Left cardiac atrium (tissue), 4 donors: ENCODE results near the gene APOL5. TPM values are rescaled to one million over a fixed set of nuclear protein-coding genes. Genes with fewer than 3 reads are reported as not detected.
"Not testable (repeated sequence)": the region's sequence is repeated elsewhere in the genome, so short reads cannot be mapped to it uniquely, and the experiment has no call there.

Source experiments
- ATAC-seq, 2 donors: fragments of 200-7000 bp; cut with Tn5 transposase; one replicate each; pipeline ENCODE4 v1.9.1; 2020; ENCODE audit warnings: mild to moderate bottlenecking in 2 of 2, moderate library complexity in 2 of 2
- DNase-seq: peaks from one replicate; pipeline ENCODE4 v3.0.0-alpha.2; 2020
- intact Hi-C, 2 donors: fragments of 100-400 bp; cut with DNase I; formaldehyde crosslinking; loops; one replicate each; pipeline versions ENCODE4 v1.14.1 to v1.15.1; 2022 to 2023
- total RNA-seq, 2 donors: library from RNA; stranded (reverse); fragmentation: NEBNext Ultra II Directional; extraction: Animal tissue kit (Norgen Biotek cat#: 25700); gene quantifications; one replicate each; pipeline ENCODE4 v1.2.1, GENCODE V29; 2021
- donor health status: DM: no; HTN: yes; CAD: no.
- donor health status: DM: no; HTN: yes; CAD: no; lungs with severe emphysema.
- donor health status: DM: yes; HTN: yes; CAD: no.
- donor health status: Dilated cardiomyopathy.

The APOL5 gene
- total RNA-seq, 2 donors from 2014 or later: not detected

DNA sequence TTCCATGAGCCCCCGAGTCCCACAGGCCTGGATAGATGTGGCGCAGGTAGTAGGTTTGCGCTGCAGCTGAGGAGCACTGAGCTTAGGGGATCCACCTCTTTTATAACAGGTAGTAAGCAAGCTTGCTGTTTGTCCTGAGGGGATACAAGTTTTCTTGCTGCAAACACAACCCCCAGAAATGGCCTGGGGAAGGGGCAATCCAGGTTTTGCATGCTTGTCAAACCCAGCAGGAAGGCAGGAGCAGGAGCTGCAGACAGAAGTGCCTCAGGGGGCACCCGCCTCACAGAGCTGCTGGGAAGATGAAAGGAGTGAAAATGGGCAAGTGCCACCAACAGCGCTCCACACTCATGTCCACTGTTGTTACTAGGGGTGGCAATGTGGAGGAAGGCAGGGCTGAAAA, 18.5 kb downstream of the APOL5 start:
- DNase-seq: no peak
- no peak for ATAC-seq
- intact Hi-C loops: no loop called here

DNA sequence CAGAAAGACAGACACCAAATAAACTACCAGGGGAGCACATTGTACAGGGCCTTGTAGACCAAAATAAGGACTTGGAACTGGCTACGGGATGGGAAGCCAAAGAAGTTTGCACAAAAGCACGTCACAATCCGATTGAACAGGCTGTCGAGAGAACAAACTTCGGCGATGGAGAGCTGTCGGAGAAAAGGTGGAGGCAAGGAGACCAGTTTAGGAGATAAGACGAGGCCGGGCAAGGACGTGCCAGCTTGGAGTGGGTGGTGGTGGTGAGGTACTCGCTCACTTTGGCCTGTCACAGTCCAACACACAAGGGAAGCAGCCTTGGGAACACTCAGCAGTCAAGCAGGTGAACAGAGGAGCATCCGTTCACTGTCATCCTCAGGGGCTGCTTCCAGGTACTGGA, 19.0 kb downstream of the APOL5 start:
- ATAC-seq: no peak
- no peak for DNase-seq
- intact Hi-C loops: no loop called here

DNA sequence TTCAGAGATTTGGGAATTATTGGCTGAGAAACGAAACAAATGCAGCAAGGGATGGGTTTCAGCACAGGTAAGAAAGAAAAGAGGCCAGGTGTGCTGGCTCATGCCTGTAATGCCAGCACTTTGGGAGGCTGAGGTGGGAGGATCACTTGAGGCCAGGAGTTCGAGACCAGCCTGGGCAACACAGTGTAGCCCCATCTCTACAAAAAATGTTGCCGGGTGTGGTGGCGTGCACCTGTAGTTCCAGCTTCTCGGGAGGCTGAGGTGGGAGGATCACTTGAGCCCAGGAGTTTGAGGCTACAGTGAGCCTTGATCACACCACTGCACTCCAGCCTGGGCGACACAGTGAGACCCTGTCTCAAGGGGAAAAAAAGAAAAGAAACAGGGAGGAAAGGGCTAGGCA, 20.2 kb downstream of the APOL5 start:
- DNase-seq, intact Hi-C loops, ATAC-seq: not testable (repeated sequence)

DNA sequence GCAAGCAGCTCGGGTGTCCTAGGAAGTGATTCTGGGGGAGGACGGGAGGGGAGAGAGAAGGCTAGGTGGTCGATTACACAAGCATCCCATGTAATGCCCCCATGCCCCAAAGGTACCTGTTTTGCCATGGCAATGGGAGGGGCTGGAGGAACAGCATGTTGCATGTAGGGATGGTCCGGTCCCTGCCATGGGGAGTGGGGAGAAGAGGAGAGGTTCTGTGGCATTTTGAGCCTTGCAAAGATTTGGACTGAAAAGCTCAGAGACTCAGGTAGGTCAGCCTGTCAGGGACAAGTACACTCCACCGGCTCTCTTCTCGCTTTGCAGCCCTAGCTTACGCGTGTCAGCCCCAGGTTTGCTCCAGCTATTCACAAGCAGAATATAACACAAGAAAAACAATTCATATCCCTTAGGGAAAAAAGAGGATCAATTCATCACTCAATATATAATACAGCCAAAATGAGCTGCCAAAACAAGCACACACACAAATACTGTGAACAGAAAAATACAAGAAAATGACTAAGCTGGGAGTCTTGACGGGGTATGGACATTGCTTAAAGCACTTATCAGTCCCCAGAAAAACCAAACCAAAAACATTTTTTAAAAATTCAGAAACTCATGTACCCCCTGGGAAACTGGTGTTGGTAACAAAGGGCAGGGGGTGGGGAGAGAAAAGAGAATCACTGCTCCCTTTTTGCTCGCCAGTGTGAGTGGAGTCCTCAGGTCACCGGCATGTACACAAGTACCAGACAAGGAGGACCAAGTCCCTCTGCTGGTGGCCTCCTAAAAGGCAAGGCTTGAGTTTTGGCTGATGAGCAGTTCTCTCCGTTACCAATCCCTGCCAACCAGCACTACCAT, 21.6 kb downstream of the APOL5 start:
- intact Hi-C loops: no loop called here
- peak; percentile 7 to 38 for ATAC-seq
- no peak for DNase-seq

DNA sequence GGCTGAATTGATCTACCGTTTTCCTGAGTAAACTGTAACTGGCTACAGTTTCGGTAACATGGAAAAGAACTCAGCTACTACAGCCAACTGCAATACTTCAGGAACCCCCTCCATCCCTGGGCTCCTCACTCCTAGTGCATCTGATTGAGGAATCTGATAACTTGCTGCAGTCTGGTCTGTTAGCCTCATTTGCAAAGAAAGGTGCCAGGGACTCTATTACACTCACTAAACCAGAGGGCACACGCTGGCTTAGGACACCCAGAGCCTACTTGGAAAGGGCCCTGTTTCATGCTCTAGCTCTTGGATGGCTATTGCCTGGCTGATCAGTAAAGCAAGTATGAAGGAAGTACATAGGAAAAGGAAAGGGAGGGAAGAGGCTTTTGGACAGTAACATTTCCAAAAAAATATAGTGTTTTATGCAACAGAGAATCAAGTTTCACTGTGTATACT, 22.3 kb downstream of the APOL5 start:
- DNase-seq (no peak), ATAC-seq (peak in 1 of 2 donors; percentile 58)
- intact Hi-C loops: loop anchor here in 1 of 2 donors (5.0 to 10.0 kb wide), 2 partner anchors 113 to 385 kb away; no protein-coding TSS in a partner anchor

DNA sequence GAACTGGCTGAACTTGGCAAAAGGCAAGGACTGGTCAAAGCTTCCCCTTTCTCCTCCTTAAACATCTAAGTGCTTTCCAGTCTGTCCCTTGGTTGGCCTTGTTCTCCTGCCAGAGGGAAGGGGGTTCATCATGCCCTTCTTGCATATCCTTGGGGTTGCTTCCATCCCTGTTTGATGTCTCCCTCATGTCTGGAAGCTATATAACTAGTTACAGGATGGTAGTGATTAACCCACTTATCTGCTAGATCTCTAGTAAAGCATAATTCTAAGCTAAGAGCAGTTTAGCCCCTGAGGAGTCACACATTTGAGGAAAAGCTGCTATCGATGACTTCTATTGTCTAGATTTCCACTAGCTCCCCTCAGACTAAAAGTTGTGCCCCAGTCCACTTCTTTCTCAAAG, 22.9 kb downstream of the APOL5 start:
- no peak for ATAC-seq
- DNase-seq: no peak
- intact Hi-C loops: loop anchor here in 1 of 2 donors (5.0 to 10.0 kb wide), 2 partner anchors 113 to 384 kb away; no protein-coding TSS in a partner anchor

DNA sequence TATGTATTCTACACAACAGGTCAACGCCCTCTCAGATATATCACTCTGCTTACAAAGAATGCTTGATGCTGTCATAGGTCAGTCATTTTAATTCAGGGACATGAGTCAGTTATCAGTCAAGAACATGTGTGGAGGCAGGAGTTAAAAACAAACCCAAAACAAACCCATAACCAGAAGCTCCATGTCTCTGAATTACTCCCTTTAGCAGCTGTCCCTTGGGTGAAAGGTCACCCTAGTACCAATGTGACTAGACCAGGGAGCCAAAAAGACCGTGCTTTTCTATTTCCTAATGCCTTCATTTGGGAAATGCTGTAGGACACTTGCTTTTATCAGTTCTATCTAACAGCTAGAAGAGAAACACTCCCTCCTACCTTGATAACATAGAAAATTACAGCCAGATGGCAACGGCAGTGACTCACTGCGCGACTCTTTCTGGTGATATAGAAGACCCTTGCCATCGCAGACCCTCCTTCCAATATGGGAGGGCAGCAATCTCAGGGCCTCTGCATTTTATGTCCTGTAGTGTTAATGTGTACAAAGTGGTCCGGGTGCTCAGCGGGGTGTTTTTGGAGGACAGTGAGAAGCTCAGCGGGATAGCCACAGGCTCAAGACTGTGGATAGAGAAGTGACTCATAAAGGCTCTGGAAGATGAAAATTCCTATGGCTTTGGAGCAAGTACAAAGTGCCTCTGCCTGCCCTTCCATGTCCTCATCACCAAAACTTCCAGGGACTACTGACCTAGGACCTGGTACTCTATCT, 24.8 kb downstream of the APOL5 start:
- DNase-seq (no peak), ATAC-seq (peak; percentile 25 to 76)
- intact Hi-C loops: loop anchor here in 1 of 2 donors (5.0 to 10.0 kb wide), 2 partner anchors 115 to 382 kb away; no protein-coding TSS in a partner anchor

DNA sequence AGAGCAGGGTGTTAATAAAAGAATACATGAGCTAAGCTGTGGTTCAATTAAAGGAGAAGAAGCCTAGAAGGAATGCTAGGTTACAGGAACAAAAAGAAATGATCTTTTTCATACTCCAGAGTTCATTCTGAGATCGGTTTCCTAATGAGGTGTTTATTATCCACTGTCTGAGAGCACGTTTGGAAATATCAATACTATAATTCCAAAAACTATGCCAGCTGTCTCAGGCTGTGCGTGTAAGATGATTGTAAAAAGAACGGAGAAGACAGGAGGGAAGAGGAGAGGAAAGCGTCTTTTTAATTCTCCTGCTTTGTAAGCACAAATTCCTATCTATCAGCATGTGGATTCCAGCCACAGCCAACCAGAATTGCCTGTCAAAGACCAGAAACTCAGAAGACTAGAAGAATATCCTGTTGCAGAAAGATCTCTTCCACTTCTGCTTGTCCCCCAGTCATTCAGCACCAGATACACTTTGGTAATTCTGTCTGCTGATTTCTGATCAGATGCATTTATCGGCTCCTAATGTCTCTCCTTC, 25.7 kb downstream of the APOL5 start:
- intact Hi-C loops: loop anchor here in 1 of 2 donors (5.0 to 10.0 kb wide), 2 partner anchors 116 to 381 kb away; no protein-coding TSS in a partner anchor
- no peak for DNase-seq

DNA sequence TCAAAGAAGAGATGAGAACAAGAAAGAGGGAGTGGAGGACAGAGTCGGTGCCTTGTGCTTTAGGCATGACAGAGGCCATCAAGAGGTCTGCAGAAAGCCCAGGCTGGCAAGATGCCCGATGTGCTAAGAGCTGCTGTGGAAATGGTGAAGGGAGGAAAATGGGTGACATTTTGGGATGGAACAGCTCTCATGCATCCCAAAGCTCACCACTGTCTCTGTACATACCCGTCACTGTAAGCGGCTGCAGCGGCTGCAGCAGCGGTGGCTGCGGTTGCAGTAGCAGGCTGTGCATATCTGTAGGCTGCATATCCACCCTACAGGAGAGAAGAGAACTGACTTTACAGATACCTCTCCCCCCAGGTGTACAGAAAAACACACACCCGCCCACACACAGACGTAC, 28.6 kb downstream of the APOL5 start:
- intact Hi-C loops: loop anchor here in 1 of 2 donors (10.0 kb wide), 1 partner anchor 379 kb away; no protein-coding TSS in a partner anchor
- no peak for DNase-seq
- peak; percentile 13 to 17 for ATAC-seq

More for the DNA sequence above, 25.7 kb downstream of the APOL5 start:
- ATAC-seq: no peak

DNA sequence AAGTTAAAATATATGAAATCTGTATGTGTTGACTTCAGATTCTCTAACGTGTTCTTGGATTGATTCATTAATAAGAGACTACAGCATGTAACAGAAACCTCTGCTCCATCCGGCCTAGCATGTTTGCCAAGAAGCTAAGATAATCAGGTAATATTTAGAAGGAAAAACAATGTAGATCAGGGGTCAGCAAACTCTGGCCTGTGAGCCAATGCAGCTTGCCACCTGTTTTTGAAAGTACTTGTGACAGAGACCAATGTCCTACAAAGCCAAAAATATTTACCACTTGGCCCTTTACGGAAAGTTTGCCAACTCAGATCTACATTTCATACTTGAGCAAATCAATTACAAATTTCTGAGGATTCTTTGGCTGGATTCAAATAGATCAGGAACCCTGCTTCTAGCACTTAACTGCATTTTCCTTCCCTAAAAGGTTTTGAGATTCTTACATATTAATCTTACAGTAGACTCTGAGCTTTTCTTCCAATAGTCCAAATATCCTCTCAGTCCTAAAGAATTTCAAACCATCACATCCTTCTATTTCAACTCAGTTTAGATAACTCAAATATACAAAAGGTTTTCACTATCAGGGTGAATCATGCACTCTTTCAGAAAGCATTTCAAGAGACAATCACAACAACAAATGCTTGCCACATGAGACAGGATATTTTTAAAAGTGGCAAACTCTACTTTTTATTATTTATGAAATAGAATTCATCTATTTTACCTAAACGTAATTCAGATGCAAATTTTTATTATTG, 29.5 kb downstream of the APOL5 start:
- ATAC-seq (no peak), DNase-seq (no peak)
- intact Hi-C loops: loop anchor here in 1 of 2 donors (10.0 kb wide), 1 partner anchor 378 kb away; no protein-coding TSS in a partner anchor

DNA sequence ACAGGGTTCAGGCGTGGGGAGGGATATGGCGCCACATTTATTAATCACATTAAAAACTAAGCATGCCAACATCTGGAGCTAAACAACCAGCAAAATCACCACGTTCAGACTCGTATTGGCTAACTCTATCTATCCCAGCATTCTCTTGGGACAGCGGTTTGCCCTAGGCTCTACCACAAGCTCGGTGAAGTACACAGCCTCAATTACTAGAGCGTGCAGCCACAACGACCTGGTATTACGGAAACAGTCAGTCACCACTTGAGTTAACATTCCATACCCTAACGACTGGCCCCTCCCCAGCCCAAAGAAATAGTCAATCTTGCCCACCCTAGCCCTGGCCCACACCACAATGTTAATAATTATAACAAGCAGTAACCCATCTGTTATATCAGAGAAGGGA, 32.1 kb downstream of the APOL5 start:
- DNase-seq (no peak), ATAC-seq (no peak)
- intact Hi-C loops: loop anchor here (10.0 kb wide), 3 partner anchors 105 to 375 kb away; no protein-coding TSS in a partner anchor

DNA sequence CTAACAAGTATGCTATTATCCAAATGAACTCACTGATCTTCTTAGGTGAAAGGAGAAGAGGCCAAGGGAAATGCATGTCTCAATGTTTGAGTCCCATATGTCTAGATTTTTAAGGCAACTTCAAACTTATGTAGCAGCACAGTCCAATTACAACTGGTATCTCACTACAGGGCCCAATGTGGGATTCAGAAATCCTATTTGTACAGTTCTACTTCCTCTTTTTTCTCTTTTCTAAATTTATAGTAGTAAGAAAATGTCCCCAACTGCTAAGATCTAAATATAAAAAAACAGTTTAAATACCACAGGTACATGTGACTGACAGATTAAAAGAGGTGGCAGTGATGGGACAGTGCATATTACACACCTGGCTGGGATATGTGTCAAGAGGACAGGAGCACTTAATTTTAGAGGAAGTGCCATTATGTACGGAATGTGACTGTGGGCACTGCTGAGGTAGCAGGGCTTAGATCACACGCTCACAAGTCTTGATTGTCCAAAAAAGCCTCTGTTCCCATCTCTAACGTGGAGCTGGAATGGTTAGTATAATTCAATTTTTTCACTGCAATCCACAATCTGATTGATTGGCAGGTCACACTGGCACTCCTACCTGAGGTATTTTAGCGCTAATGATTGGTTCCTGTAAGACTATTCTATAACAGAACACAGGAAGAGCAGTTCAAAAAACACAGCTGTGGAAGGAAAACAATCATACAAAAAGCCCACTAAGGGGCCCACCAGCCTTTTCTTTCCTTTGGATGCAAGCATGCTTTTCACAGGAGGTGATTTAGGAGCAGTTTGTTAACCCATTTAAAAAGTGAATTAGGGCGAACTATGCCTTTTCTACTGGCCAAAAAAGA, 34.6 kb downstream of the APOL5 start:
- ATAC-seq: no peak
- intact Hi-C loops: loop anchor here (10.0 kb wide), 2 partner anchors 103 to 313 kb away; no protein-coding TSS in a partner anchor
- no peak for DNase-seq

DNA sequence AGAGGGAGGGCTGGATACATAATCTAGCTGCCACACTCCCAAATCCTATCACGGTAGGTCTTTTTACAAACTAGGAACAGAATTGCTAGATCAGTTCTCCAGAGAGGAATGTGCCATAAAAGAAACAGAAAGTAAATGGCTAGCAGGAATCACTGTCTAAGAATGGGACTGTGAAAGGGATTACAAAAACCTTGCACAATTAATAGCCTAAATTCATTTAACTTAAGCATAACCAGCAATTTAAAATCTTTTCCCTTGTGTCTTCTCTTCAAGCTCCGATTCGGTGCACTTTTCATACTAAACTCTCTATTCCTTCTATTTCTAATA, 35.2 kb downstream of the APOL5 start:
- intact Hi-C loops: loop anchor here (10.0 kb wide), 2 partner anchors 102 to 312 kb away; no protein-coding TSS in a partner anchor
- ATAC-seq (no peak), DNase-seq (no peak)

DNA sequence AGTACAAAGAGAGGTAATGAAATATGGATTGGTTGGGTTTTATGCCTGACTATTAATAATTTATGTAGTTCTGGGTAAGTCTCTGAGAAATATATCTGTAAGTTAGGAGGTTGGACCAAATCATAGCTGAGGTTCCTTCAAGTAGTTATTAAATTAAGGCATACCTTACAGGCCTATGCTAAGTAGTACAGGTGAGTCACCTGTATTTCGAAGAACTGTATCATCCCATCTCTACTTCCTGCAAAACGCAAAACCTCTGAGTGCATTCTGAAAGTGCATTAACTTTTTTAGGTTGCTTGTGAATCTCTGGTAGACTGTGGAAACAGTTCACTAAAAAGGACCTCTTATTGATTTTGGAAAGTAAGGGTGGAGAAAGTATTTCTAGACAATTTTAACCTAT, 37.1 kb downstream of the APOL5 start:
- intact Hi-C loops: loop anchor here (10.0 kb wide), 2 partner anchors 100 to 310 kb away; no protein-coding TSS in a partner anchor
- DNase-seq (no peak), ATAC-seq (no peak)

DNA sequence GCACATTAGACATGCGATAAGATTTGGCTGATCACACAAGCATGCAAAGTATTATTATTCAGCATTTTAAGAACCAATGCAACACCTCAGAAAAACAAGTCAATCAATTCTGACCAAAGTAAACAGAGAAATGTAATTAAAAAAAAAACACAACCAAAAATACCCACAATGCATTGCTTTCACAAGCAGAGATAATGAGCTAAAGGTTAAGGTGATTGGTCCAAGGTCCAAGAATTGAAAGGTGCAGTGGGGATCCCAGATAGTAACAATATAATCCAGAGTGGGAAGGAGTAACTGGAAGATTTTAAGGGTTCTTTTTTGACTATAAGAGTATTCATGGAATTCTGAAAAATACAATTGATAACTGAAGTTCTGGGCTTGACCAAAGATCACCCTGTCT, 39.0 kb downstream of the APOL5 start:
- intact Hi-C loops: loop anchor here (10.0 kb wide), 2 partner anchors 98 to 308 kb away; no protein-coding TSS in a partner anchor
- DNase-seq (no peak), ATAC-seq (no peak)

DNA sequence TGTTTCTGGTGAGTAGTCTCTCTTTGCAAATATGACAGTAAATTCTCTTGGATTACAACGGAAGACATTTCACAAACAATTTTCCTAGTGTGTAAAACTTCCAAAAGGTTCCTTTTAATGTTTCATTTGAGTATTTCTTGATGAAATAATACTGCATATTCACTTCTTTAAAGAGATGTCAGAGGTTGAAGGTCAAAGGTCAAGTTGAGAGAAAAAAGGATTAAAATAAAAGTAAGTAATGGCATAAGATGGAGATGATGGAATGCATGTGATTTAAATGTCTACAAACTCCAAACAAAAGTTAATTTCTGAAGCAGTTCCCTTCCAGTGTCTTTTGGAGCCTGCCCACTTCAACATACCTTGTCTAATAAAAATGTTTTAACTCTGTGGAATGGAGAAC, 40.7 kb downstream of the APOL5 start:
- intact Hi-C loops: loop anchor here (10.0 kb wide), 2 partner anchors 96 to 306 kb away; no protein-coding TSS in a partner anchor
- DNase-seq (no peak), ATAC-seq (no peak)

DNA sequence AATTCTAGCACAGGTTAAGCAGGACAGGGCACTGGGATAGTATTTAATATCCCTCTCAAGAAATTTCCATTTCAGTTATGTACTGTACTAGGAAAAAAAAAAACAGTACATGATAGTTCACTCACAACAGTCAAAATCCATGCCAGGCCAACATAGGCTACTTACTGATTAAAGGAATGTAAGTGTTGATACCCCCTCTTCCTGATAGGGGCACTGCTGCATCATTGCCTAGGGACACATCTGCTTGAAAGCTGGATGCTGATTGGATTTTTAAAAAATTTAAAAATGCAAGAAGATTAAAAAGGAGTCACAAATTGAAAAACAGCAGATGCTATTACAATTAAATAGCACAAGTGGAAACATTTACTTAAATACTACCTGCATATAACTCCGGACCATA, 43.4 kb downstream of the APOL5 start:
- intact Hi-C loops: loop anchor here in 1 of 2 donors (5.0 kb wide), 1 partner anchor 161 kb away; no protein-coding TSS in a partner anchor

More for the DNA sequence above, 43.4 kb downstream of the APOL5 start:
- ATAC-seq: peak; percentile 38 to 44
- DNase-seq: no peak
